Measurements from ENCODE around the gene GNAI2.

GRCh38 chr3:50268276-50268675, 32.3 kb downstream of the GNAI2 start:
- TF ChIP-seq POLR2AphosphoS5 (IDR thresholded peaks at IDR 0.05; ENCODE audit: low read depth, low read length) = no peak
- TF ChIP-seq TAF1 (IDR thresholded peaks at IDR 0.05; ENCODE audit: low read depth, low read length) = no peak
- TF ChIP-seq POLR2A (IDR thresholded peaks at IDR 0.05; ENCODE audit: low read depth, low read length) = no peak
- no peak for TF ChIP-seq SPI1 (IDR thresholded peaks at IDR 0.05; ENCODE audit: low read depth, low read length)
- TF ChIP-seq PAX5 (IDR thresholded peaks at IDR 0.05; ENCODE audit: insufficient read depth, low read length, severe bottlenecking) = no peak
- no peak for TF ChIP-seq POU2F2 (IDR thresholded peaks at IDR 0.05; ENCODE audit: low read depth, low read length)

Measured in GM12891 (cell line).